Lung (tissue), 12 donors: ENCODE measurements around the gene TBC1D22A. TPM values are rescaled to one million over a fixed set of nuclear protein-coding genes. Genes with fewer than 3 reads are reported as not detected.

Experiments
- ATAC-seq: fragments of 200-7000 bp; cut with Tn5 transposase; one replicate; pipeline ENCODE4 v1.9.1; 2020; ENCODE audit warnings: moderate number of reproducible peaks; ENCODE audit not compliant: insufficient read depth, low FRiP score
- DNase-seq, 3 donors: peaks; one replicate each; pipeline ENCODE4 v3.0.0-alpha.2; 2013 to 2017
- H3K27ac ChIP-seq, 2 donors: one replicate each; pipeline ENCODE4 v1.5.1; 2013; ENCODE audit warnings: mild to moderate bottlenecking in 2 of 2, moderate library complexity in 2 of 2, control low read depth in 1 of 2, inconsistent platforms in 1 of 2, low read depth in 1 of 2, low read length in 1 of 2
- H3K27me3 ChIP-seq, 3 donors: one replicate each; pipeline ENCODE4 v1.5.1; 2013; ENCODE audit warnings: low read length in 2 of 3; ENCODE audit not compliant: control insufficient read depth in 3 of 3, insufficient read depth in 3 of 3
- H3K36me3 ChIP-seq, 4 donors: one replicate each; pipeline ENCODE4 v1.5.1; 2013; ENCODE audit warnings: low read length in 4 of 4, mild to moderate bottlenecking in 1 of 4, moderate library complexity in 1 of 4; ENCODE audit not compliant: control insufficient read depth in 4 of 4, insufficient read depth in 4 of 4
- H3K4me1 ChIP-seq, 5 donors: one replicate each; pipeline ENCODE4 v1.5.1; 2013; ENCODE audit warnings: low read length in 5 of 5, mild to moderate bottlenecking in 2 of 5, moderate library complexity in 1 of 5; ENCODE audit not compliant: control insufficient read depth in 5 of 5, insufficient read depth in 5 of 5
- H3K4me3 ChIP-seq: one replicate; pipeline ENCODE4 v1.5.1; 2013; ENCODE audit warnings: mild to moderate bottlenecking, control low read depth, moderate library complexity
- H3K9ac ChIP-seq, 2 donors: one replicate each; pipeline ENCODE4 v1.5.1; 2013; ENCODE audit warnings: low read length in 2 of 2, control low read depth in 1 of 2; ENCODE audit not compliant: insufficient read depth in 1 of 2
- H3K9me3 ChIP-seq, 4 donors: one replicate each; pipeline ENCODE4 v1.5.1; 2013; ENCODE audit warnings: low read length in 3 of 4, mild to moderate bottlenecking in 1 of 4, moderate library complexity in 1 of 4; ENCODE audit not compliant: control insufficient read depth in 4 of 4, insufficient read depth in 3 of 4
- WGBS, 2 donors: extraction: QIAGEN DNeasy Blood & Tissue Kit; methylation state at CpG; one replicate each; pipeline ENCODE4 v1.1.7; 2013; 5-methylcytosine and 5-hydroxymethylcytosine counted together
- polyA plus RNA-seq, 2 donors: library from polyadenylated mRNA; stranded (reverse); fragments of 200-250 nt; gene quantifications; one replicate each; pipeline ENCODE4 v1.2.1, GENCODE V29; 2013
- total RNA-seq, 2 donors: library from RNA; depleted of rRNA in 1 of 2; stranded (reverse); fragments of >200 nt in 1 of 2; gene quantifications; one replicate each; pipeline ENCODE4 v1.2.1, GENCODE V29; 2014 to 2021
- TF ChIP-seq, protein P1 (sequence below): IDR thresholded peaks from 2 replicates; pipeline ENCODE4 v1.5.1; 2012; ENCODE audit warnings: mild to moderate bottlenecking; ENCODE audit errors: control extremely low read depth, extremely low read depth
- donor health status: control.
- donor health status: control.
- donor health status: Bipolar disorder and iron deficiency.
- donor health status: healthy.
- donor health status: DM: yes; HTN: yes; CAD: no.

TBC1D22A gene
- total and polyA plus RNA-seq, 4 donors: 20.2 to 38.4 (median 21.0) TPM

DNA sequence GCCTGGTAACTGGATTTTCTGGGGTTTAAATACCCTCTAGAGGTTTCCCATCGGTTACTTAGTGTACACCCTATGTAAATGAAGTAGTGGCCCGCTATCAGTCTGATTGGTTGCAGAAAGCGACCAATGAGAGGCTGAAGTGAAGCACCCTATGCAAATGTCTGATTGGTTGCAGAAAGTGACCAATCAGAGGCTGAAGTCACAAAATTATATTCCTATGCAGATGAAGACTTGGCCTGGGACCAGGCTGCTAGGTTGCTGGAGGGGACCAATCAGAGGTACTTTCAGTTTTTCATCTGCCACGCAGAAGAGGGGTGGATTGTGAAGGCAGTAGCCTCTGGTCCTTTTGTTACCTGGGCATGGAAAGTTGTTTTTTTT, 134.8 kb downstream of the TBC1D22A start:
- no peaks in the 10 kb centered on the region for H3K27me3 ChIP-seq
- DNase-seq (no peak), ATAC-seq (no peak)
- H3K9me3 ChIP-seq: no peaks in the 10 kb centered on the region
- H3K27ac ChIP-seq: no peak overlapping the region
- H3K9ac ChIP-seq: no peak overlapping the region
- TF ChIP-seq, protein P1, sequence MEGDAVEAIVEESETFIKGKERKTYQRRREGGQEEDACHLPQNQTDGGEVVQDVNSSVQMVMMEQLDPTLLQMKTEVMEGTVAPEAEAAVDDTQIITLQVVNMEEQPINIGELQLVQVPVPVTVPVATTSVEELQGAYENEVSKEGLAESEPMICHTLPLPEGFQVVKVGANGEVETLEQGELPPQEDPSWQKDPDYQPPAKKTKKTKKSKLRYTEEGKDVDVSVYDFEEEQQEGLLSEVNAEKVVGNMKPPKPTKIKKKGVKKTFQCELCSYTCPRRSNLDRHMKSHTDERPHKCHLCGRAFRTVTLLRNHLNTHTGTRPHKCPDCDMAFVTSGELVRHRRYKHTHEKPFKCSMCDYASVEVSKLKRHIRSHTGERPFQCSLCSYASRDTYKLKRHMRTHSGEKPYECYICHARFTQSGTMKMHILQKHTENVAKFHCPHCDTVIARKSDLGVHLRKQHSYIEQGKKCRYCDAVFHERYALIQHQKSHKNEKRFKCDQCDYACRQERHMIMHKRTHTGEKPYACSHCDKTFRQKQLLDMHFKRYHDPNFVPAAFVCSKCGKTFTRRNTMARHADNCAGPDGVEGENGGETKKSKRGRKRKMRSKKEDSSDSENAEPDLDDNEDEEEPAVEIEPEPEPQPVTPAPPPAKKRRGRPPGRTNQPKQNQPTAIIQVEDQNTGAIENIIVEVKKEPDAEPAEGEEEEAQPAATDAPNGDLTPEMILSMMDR: no peak
- 88 to 91% methylated on average over 4 of the region's 4 CpGs for WGBS, 2 donors
- H3K4me3 ChIP-seq: no peak overlapping the region
- peaks cover 0 to 16% (median 2%) of the 10 kb centered on the region in 5 donors for H3K4me1 ChIP-seq
- H3K36me3 ChIP-seq: peaks cover 0 to 17% (median 0%) of the 10 kb centered on the region in 4 donors

DNA sequence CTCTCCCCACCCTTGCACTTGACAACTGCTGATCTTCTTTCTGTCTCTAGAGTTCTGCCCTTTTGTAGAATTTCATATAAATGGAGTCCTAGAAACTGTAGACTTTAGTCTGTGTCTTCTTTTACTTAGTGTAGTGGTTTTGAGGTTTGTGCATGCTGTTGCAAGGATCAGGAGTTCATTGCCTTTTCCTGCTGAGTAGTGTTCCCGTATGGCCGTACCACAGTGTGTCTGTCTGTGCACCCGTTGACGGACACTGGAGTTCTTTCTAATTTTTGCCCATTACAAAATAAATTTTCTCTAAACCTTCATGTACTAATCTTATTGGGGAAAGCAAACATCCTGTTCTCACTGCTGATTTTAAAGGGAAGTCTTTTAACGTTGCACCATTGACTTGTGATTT, 138.1 kb downstream of the TBC1D22A start:
- H3K36me3 ChIP-seq: peaks cover 0 to 13% (median 0%) of the 10 kb centered on the region in 4 donors
- H3K4me3 ChIP-seq: no peak overlapping the region
- no peak overlapping the region for H3K27ac ChIP-seq
- TF ChIP-seq, protein P1: no peak
- no peak for DNase-seq
- H3K27me3 ChIP-seq: no peaks in the 10 kb centered on the region
- WGBS, 2 donors: 26 to 73% methylated on average over 5 of the region's 5 CpGs
- no peaks in the 10 kb centered on the region for H3K9me3 ChIP-seq
- no peak overlapping the region for H3K9ac ChIP-seq
- ATAC-seq: no peak
- peaks cover 0 to 8% (median 0%) of the 10 kb centered on the region in 5 donors for H3K4me1 ChIP-seq

DNA sequence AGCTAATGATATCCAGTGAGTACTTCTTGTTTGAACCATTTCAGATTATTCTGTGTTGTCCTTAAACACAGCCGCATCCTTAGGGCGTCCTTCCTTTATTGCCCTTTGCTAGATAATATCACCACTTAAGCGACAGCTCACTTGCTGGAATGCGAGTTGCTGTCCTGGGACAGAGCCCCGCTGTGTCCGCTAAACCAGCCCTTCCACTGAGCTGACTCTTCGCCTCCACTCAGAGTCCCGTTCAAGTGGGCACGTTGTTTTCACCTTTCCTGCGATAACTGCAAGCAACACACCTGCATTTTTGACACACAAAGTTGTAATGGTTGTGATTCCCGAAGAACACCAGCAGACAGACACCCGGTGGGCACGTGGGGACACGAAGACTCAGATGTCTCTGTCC, 140.0 kb downstream of the TBC1D22A start:
- TF ChIP-seq, protein P1: no peak
- no peak overlapping the region for H3K4me3 ChIP-seq
- DNase-seq: no peak
- H3K4me1 ChIP-seq: peaks cover 0 to 8% (median 0%) of the 10 kb centered on the region in 5 donors
- ATAC-seq: no peak
- no peak overlapping the region for H3K27ac ChIP-seq
- H3K36me3 ChIP-seq: peaks cover 0 to 12% (median 0%) of the 10 kb centered on the region in 4 donors
- no peak overlapping the region for H3K9ac ChIP-seq
- WGBS, 2 donors: 89 to 92% methylated on average over 14 of the region's 14 CpGs
- H3K27me3 ChIP-seq: no peaks in the 10 kb centered on the region
- H3K9me3 ChIP-seq: no peaks in the 10 kb centered on the region
